BE2C (cell line): ENCODE results near the gene PRPF19.

Experiments used
- DNase-seq: peaks from one replicate; pipeline ENCODE4 v3.0.0-alpha.2; 2020
- H3K27me3 ChIP-seq: fragments of 250-450 bp; sonication (Bioruptor Pico); 2 replicates; pipeline ENCODE4 v1.5.1; 2020; ENCODE audit warnings: mild to moderate bottlenecking
- H3K36me3 ChIP-seq: fragments of 250-450 bp; sonication (Bioruptor Pico); 2 replicates; pipeline ENCODE4 v1.5.1; 2020; ENCODE audit warnings: mild to moderate bottlenecking
- H3K4me1 ChIP-seq: fragments of 250-450 bp; sonication (Bioruptor Pico); 2 replicates; pipeline ENCODE4 v1.5.1; 2020
- H3K4me3 ChIP-seq: 2 replicates; pipeline ENCODE4 v1.5.1; 2011; ENCODE audit warnings: low read depth, low read length
- H3K9me3 ChIP-seq: fragments of 250-450 bp; sonication (Bioruptor Pico); 2 replicates; pipeline ENCODE4 v1.5.1; 2020
- CTCF ChIP-seq: IDR thresholded peaks from 2 replicates; pipeline ENCODE4 v1.5.1; 2012; ENCODE audit warnings: mild to moderate bottlenecking, low read depth, low read length

PRPF19 gene

GRCh38 chr11:60873533-60873932 is 32.9 kb downstream of the PRPF19 start:
- H3K36me3 ChIP-seq, result no peaks in the 10 kb centered on the region
- TF ChIP-seq CTCF, result no peak
- no peak for DNase-seq
- no peak overlapping the region for H3K4me3 ChIP-seq
- H3K4me1 ChIP-seq, result no peaks in the 10 kb centered on the region
- no peaks in the 10 kb centered on the region for H3K9me3 ChIP-seq
- H3K27me3 ChIP-seq, result no peaks in the 10 kb centered on the region

GRCh38 chr11:60872961-60873524 is 33.3 kb downstream of the PRPF19 start:
- Histone ChIP-seq H3K9me3 (no peaks in the 10 kb centered on the region), H3K27me3 (no peaks in the 10 kb centered on the region), H3K4me1 (no peaks in the 10 kb centered on the region), H3K36me3 (no peaks in the 10 kb centered on the region), H3K4me3 (no peak overlapping the region)
- DNase-seq, result no peak
- TF ChIP-seq CTCF, result no peak

GRCh38 chr11:60872124-60872960 is 34.0 kb downstream of the PRPF19 start:
- H3K36me3 ChIP-seq, result no peaks in the 10 kb centered on the region
- H3K9me3 ChIP-seq, result no peaks in the 10 kb centered on the region
- H3K4me3 ChIP-seq, result no peak overlapping the region
- TF ChIP-seq CTCF, result no peak
- no peak for DNase-seq
- H3K27me3 ChIP-seq, result no peaks in the 10 kb centered on the region
- H3K4me1 ChIP-seq, result no peaks in the 10 kb centered on the region

GRCh38 chr11:60871378-60872061 is 34.9 kb downstream of the PRPF19 start:
- Histone ChIP-seq H3K36me3 (no peaks in the 10 kb centered on the region), H3K4me3 (no peak overlapping the region), H3K9me3 (no peaks in the 10 kb centered on the region), H3K27me3 (no peaks in the 10 kb centered on the region), H3K4me1 (no peaks in the 10 kb centered on the region)
- no peak for DNase-seq
- TF ChIP-seq CTCF, result no peak

GRCh38 chr11:60870733-60871377 is 35.5 kb downstream of the PRPF19 start:
- Histone ChIP-seq H3K4me3 (no peak overlapping the region), H3K36me3 (no peaks in the 10 kb centered on the region), H3K9me3 (no peaks in the 10 kb centered on the region), H3K4me1 (no peaks in the 10 kb centered on the region), H3K27me3 (no peaks in the 10 kb centered on the region)
- TF ChIP-seq CTCF, result no peak
- no peak for DNase-seq
